Stomach smooth muscle (tissue), 2 donors: ENCODE data around the gene SYCP3.

Experiments
- H3K27ac ChIP-seq: one replicate; pipeline ENCODE4 v1.7.0; 2013; ENCODE audit warnings: mild to moderate bottlenecking, low read length, inconsistent platforms
- H3K27me3 ChIP-seq, 2 donors: one replicate each; pipeline ENCODE4 v1.7.0; 2013; ENCODE audit warnings: low read length in 2 of 2; ENCODE audit not compliant: insufficient read depth in 2 of 2, control insufficient read depth in 1 of 2
- H3K36me3 ChIP-seq, 2 donors: one replicate each; pipeline ENCODE4 v1.7.0; 2013; ENCODE audit warnings: low read length in 2 of 2; ENCODE audit not compliant: control insufficient read depth in 2 of 2, insufficient read depth in 2 of 2
- H3K4me1 ChIP-seq: one replicate; pipeline ENCODE4 v1.7.0; 2013; ENCODE audit warnings: low read length; ENCODE audit not compliant: control insufficient read depth, insufficient read depth
- H3K4me3 ChIP-seq, 2 donors: one replicate each; pipeline ENCODE4 v1.7.0; 2013; ENCODE audit warnings: low read length in 2 of 2
- H3K9ac ChIP-seq, 2 donors: one replicate each; pipeline ENCODE4 v1.7.0; 2013; ENCODE audit warnings: low read length in 2 of 2, mild to moderate bottlenecking in 1 of 2
- H3K9me3 ChIP-seq, 2 donors: one replicate each; pipeline ENCODE4 v1.7.0; 2013; ENCODE audit warnings: low read length in 2 of 2; ENCODE audit not compliant: control insufficient read depth in 2 of 2
- donor health status: healthy.
- donor health status: Pancreatic carcinoma.

SYCP3 gene

DNA sequence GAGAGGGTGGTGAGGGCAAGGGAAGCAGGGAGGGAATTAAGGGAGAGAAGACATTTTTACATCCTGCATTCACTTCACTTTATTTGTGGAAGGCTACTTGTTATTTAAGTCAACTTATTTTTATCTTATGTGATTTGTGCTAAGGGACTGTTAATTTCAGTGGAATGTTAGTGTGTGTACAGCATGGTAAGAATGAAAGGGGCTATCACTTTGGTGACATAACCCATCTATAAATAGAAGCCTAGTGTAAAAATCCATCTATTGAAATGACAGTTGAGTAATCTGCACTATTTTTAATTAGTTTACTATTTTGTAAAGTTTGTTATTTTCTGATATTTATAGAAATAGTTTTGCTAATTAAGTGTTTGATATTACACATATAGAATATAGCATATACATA is 58.6 kb downstream of the SYCP3 start:
- Histone ChIP-seq H3K4me3 (no peak overlapping the region), H3K9ac (no peak overlapping the region), H3K4me1 (no peaks in the 10 kb centered on the region), H3K36me3 (no peaks in the 10 kb centered on the region), H3K9me3 (no peaks in the 10 kb centered on the region), H3K27ac (no peak overlapping the region), H3K27me3 (no peaks in the 10 kb centered on the region)

DNA sequence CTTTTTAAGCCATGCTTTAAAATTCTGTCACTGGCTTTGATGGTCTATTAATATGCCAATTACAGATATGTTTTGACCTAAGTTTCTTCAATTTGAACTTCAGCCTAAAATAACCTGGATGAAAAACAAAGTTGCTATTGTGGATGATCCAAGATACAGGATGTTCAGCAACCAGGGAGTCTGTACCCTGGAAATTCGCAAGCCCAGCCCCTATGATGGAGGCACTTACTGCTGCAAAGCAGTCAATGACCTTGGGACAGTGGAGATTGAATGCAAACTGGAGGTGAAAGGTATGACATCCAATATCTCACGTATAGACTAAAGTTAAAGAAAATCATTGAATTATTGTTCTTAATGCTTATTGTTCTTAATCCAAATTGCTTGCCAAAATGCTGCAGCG is 59.0 kb downstream of the SYCP3 start:
- H3K4me3 ChIP-seq, result no peak overlapping the region
- no peak overlapping the region for H3K9ac ChIP-seq
- H3K27me3 ChIP-seq, result no peaks in the 10 kb centered on the region
- no peaks in the 10 kb centered on the region for H3K4me1 ChIP-seq
- no peaks in the 10 kb centered on the region for H3K36me3 ChIP-seq
- no peaks in the 10 kb centered on the region for H3K9me3 ChIP-seq
- no peak overlapping the region for H3K27ac ChIP-seq
